Measurements from ENCODE around the gene ZNF827. TPM values are rescaled to one million over a fixed set of nuclear protein-coding genes. Genes with fewer than 3 reads are reported as not detected.

The ZNF827 gene
- total and polyA plus RNA-seq, 2 of the 8 experiments (the other 6 are each of a cell fraction or from before 2014, with no cell fraction given), result 25.3 to 26.2 TPM

DNA sequence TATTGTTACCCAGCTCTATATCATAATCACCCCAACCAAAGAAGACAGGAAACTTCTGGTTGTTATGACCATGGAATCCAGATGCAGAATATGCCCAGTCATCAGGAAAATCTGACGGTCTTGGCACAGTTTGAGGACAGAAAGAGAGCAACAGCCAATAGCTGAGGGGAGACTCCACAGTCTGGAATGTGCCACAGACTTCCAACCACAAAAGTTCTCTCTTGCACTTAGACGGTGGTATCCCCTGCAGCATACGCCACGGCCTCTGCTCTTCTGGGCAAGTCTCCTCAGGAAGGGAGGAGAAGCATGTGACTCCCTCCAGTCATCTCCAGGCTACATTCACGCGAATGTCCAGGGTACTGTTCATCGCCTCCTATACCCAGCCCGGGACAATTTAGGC, 18.4 kb downstream of the ZNF827 start:
- H3K9ac ChIP-seq (replicated peaks in 1 of 4; ENCODE audit: extremely low read depth in 1 of 4, low read depth in 3 of 4, low read length in 3 of 4), result no peak overlapping the region
- no peak overlapping the region for H4K8ac ChIP-seq (ENCODE audit: extremely low read depth, insufficient read depth, low read length)
- H3K4ac ChIP-seq (replicated peaks; ENCODE audit: insufficient read length, low read depth, low read length), result no peak overlapping the region
- no peak overlapping the region for H3K27ac ChIP-seq (ENCODE audit: low read depth, low read length)
- H3K23ac ChIP-seq (ENCODE audit: insufficient read length), result no peak overlapping the region
- peaks cover 3% of the 10 kb centered on the region; the same call in 1 of the 2 replicates for H3K79me1 ChIP-seq (ENCODE audit: low read depth, low read length)
- H3K27me3 ChIP-seq (replicated peaks in 1 of 4; ENCODE audit: control insufficient read depth in 3 of 4, extremely low read depth in 1 of 4, insufficient read depth in 3 of 4, low read length in 3 of 4), result no peaks in the 10 kb centered on the region
- H4K91ac ChIP-seq (replicated peaks; ENCODE audit: insufficient read length, low read length), result no peak overlapping the region
- 88% methylated on average over 8 of the region's 8 CpGs; no CpG with 5 or more reads in 1 of the 2 experiments for WGBS, 2 experiments (ENCODE audit: extremely low coverage in 1 of 2, insufficient coverage in 1 of 2, insufficient read length in 1 of 2, insufficient replicate concordance in 2 of 2, low coverage in 1 of 2, low lambda C conversion rate in 2 of 2, missing lambda C conversion rate in 1 of 2)
- no peak overlapping the region for H3K4me3 ChIP-seq (ENCODE audit: extremely low read depth in 1 of 4, insufficient read depth in 2 of 4, low read depth in 3 of 4, low read length in 4 of 4)
- TF ChIP-seq CBX5 (IDR thresholded peaks at IDR 0.05; ENCODE audit: low read depth, low read length) (no peak), TAF7 (optimal IDR thresholded peaks at IDR 0.05; ENCODE audit: borderline replicate concordance, low read depth, low read length) (no peak), MAFK (IDR thresholded peaks at IDR 0.05; ENCODE audit: low read depth, low read length) (no peak), SIRT6 (IDR thresholded peaks at IDR 0.05; ENCODE audit: low read length) (no peak), TAF1 (IDR thresholded peaks at IDR 0.05; ENCODE audit: low read depth, low read length) (no peak), KDM4A (IDR thresholded peaks at IDR 0.05; ENCODE audit: low read depth, low read length, severe bottlenecking) (no peak), FOSL1 (IDR thresholded peaks at IDR 0.05; ENCODE audit: insufficient read depth, low read depth, low read length) (no peak)
- TF ChIP-seq, protein P1, sequence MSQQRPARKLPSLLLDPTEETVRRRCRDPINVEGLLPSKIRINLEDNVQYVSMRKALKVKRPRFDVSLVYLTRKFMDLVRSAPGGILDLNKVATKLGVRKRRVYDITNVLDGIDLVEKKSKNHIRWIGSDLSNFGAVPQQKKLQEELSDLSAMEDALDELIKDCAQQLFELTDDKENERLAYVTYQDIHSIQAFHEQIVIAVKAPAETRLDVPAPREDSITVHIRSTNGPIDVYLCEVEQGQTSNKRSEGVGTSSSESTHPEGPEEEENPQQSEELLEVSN (IDR thresholded peaks at IDR 0.05), result no peak
- no peak overlapping the region for H2BK120ac ChIP-seq (replicated peaks; ENCODE audit: low read depth, low read length)
- H3K36me3 ChIP-seq (ENCODE audit: control insufficient read depth in 2 of 4, insufficient read depth in 4 of 4, low read length in 3 of 4), result no peaks in the 10 kb centered on the region
- no peak overlapping the region for H4K5ac ChIP-seq (ENCODE audit: insufficient read length, low read depth, low read length)
- H3K4me2 ChIP-seq (ENCODE audit: insufficient read depth in 1 of 2, low read depth in 2 of 2, low read length in 2 of 2), result no peak overlapping the region
- peaks cover 0 to 98% of the 10 kb centered on the region in 2 experiments; a peak in 2 of 4 replicates for H3K79me2 ChIP-seq (ENCODE audit: control insufficient read depth in 1 of 2, insufficient read depth in 2 of 2, low read length in 2 of 2)
- peaks cover 0 to 5% (median 0%) of the 10 kb centered on the region in 4 experiments; a peak in 1 of 7 replicates for H3K4me1 ChIP-seq (replicated peaks in 1 of 4; ENCODE audit: control insufficient read depth in 3 of 4, insufficient read depth in 4 of 4, low read length in 3 of 4)
- H3K14ac ChIP-seq (ENCODE audit: insufficient read length), result no peak overlapping the region
- DNase-seq (ENCODE audit: low read depth in 1 of 2, low spot score in 2 of 2) (no peak), FAIRE-seq (no peak)
- H4K20me1 ChIP-seq (replicated peaks in 1 of 2; ENCODE audit: control insufficient read depth in 1 of 2, insufficient read depth in 2 of 2, low read length in 2 of 2), result no peaks in the 10 kb centered on the region
- no peak overlapping the region for H2BK12ac ChIP-seq (ENCODE audit: low read depth, low read length)
- H2BK15ac ChIP-seq (ENCODE audit: low read length), result no peak overlapping the region
- 0 out of 2 replicates have a peak overlapping the region, but pooled peaks have one; percentile 20 for H2BK5ac ChIP-seq (ENCODE audit: low read depth, low read length)
- H2BK20ac ChIP-seq (ENCODE audit: low read length), result no peak overlapping the region
- H3K23me2 ChIP-seq (ENCODE audit: low read depth, low read length), result no peaks in the 10 kb centered on the region
- H2AK5ac ChIP-seq (ENCODE audit: low read depth, low read length), result peak overlapping the region; percentile 43; the same call in 1 of the 2 replicates
- no peak overlapping the region for H2AFZ ChIP-seq (ENCODE audit: low read length)
- H3K56ac ChIP-seq (replicated peaks; ENCODE audit: insufficient read length, low read depth, low read length), result no peak overlapping the region
- POLR2A ChIA-PET (ENCODE audit: partially characterized antibody), result interaction anchor here (1.5 kb wide), 1 partner anchor 11 kb away, joined by 4 read pairs; no protein-coding TSS in a partner anchor
- H3K18ac ChIP-seq (ENCODE audit: extremely low read depth, low read length), result no peak overlapping the region
- H3K9me3 ChIP-seq (ENCODE audit: insufficient read depth in 2 of 2, low read depth in 1 of 2, low read length in 1 of 2), result peaks cover 0 to 4% of the 10 kb centered on the region in 2 experiments; a peak in 1 of 4 replicates
- CTCF ChIA-PET (ENCODE audit: partially characterized antibody), result interaction anchor here (1.3 to 1.5 kb wide), 3 partner anchors 21 to 33 kb away, joined by 3 to 5 read pairs (median 4); no protein-coding TSS in a partner anchor

All from H1 (cell line).